ENCODE data around the gene ATOSB. TPM values are rescaled to one million over a fixed set of nuclear protein-coding genes. Genes with fewer than 3 reads are reported as not detected.

ATOSB gene
- total and polyA plus RNA-seq, 9 of the 15 experiments (the other 6 are each of a cell fraction or from before 2014, with no cell fraction given) = 0.45 to 8.0 (median 4.2) TPM

GRCh38 chr9:35102769-35103659, 12.6 kb downstream of the ATOSB start, which contains the start of gene STOML2 (continued):
- TF ChIP-seq, protein P1, sequence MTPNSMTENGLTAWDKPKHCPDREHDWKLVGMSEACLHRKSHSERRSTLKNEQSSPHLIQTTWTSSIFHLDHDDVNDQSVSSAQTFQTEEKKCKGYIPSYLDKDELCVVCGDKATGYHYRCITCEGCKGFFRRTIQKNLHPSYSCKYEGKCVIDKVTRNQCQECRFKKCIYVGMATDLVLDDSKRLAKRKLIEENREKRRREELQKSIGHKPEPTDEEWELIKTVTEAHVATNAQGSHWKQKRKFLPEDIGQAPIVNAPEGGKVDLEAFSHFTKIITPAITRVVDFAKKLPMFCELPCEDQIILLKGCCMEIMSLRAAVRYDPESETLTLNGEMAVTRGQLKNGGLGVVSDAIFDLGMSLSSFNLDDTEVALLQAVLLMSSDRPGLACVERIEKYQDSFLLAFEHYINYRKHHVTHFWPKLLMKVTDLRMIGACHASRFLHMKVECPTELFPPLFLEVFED (CRISPR knock-in tag; conservative IDR thresholded peaks at IDR 0.05) = no peak
- TF ChIP-seq FOXA1 (IDR thresholded peaks at IDR 0.05; ENCODE audit: borderline replicate concordance) = no peak
- TF ChIP-seq E2F4 (CRISPR knock-in tag; IDR thresholded peaks at IDR 0.05; ENCODE audit: low read depth) = no peak
- peak; percentile 80; the same call in 1 of the 2 replicates for TF ChIP-seq ZC3H11A (IDR thresholded peaks at IDR 0.05; ENCODE audit: low read depth, low read length)
- no peak for TF ChIP-seq ZNF133 (CRISPR knock-in tag; IDR thresholded peaks at IDR 0.05)
- TF ChIP-seq ZNF740 (CRISPR knock-in tag; IDR thresholded peaks at IDR 0.05) = no peak
- no peak for TF ChIP-seq ZNF740 (tag; IDR thresholded peaks at IDR 0.05)
- peak; percentile 84 for TF ChIP-seq TAF9B (IDR thresholded peaks at IDR 0.05; ENCODE audit: partially characterized antibody)
- no peak for TF ChIP-seq TFE3 (CRISPR knock-in tag; IDR thresholded peaks at IDR 0.05)
- TF ChIP-seq TBL1XR1 (IDR thresholded peaks at IDR 0.05; ENCODE audit: low read length in 2 of 2) = no peak
- no peak for TF ChIP-seq XRCC4 (IDR thresholded peaks at IDR 0.05; ENCODE audit: extremely low read depth, insufficient read depth, insufficient read length)
- TF ChIP-seq PCBP1 (IDR thresholded peaks at IDR 0.05; ENCODE audit: low read depth, low read length, poor library complexity, severe bottlenecking) = no peak
- no peak for TF ChIP-seq TCFL5 (CRISPR knock-in tag; conservative IDR thresholded peaks at IDR 0.05)
- TF ChIP-seq ZNF354B (CRISPR knock-in tag; IDR thresholded peaks at IDR 0.05) = no peak
- TF ChIP-seq ZNF174 (CRISPR knock-in tag; IDR thresholded peaks at IDR 0.05) = no peak
- TF ChIP-seq HDAC2 (IDR thresholded peaks at IDR 0.05) = 0 out of 2 replicates have a peak, but pooled peaks have one; percentile 35
- peak; percentile 94 for TF ChIP-seq NR2C2 (CRISPR knock-in tag; IDR thresholded peaks at IDR 0.05)
- peak; percentile 99 for TF ChIP-seq NR2C2 (tag; IDR thresholded peaks at IDR 0.05)
- no peak for TF ChIP-seq TARDBP (IDR thresholded peaks at IDR 0.05)
- peak; percentile 52 for TF ChIP-seq ZFX (CRISPR knock-in tag; IDR thresholded peaks at IDR 0.05)
- TF ChIP-seq FOS (IDR thresholded peaks at IDR 0.05; ENCODE audit: extremely low read depth, insufficient read length) = peak; percentile 34
- no peak for TF ChIP-seq ZBTB5 (IDR thresholded peaks at IDR 0.05)
